HEK293 (cell line): ENCODE measurements around the gene COL5A1.

Experiments
- CTCF ChIA-PET: fragments of 350-600 bp; formaldehyde crosslinking; extraction: SDS; loops from one replicate; lab custom pipeline; 2021; ENCODE audit warnings: antibody characterized with exemption; lab: Yijun Ruan, JAX
- POLR2A ChIA-PET: fragments of 300-600 bp; formaldehyde crosslinking; extraction: SDS; loops from one replicate; lab custom pipeline; 2020; ENCODE audit warnings: antibody characterized with exemption, inconsistent platforms; lab: Yijun Ruan, JAX
- H3K27ac ChIP-seq: fragments of 200-500 bp; sonication (Bioruptor generic); 2 replicates; pipeline ENCODE4 v1.5.1; 2014; ENCODE audit warnings: low read depth, low read length, control low read depth, inconsistent platforms; ENCODE audit errors: extremely low read depth
- H3K36me3 ChIP-seq, 2 experiments: fragments of 200-500 bp in 1 of 2; sonication (Bioruptor generic) in 1 of 2; 1 replicate in 1 of 2; 2 replicates in 1 of 2; pipeline ENCODE4 v1.5.1; 2014 to 2017; ENCODE audit warnings: inconsistent platforms in 2 of 2, low read length in 2 of 2; ENCODE audit not compliant: control insufficient read depth in 2 of 2, insufficient read depth in 1 of 2
- H3K4me1 ChIP-seq: fragments of 200-500 bp; sonication (Bioruptor generic); 2 replicates; pipeline ENCODE4 v1.5.1; 2014; ENCODE audit warnings: mild to moderate bottlenecking, low read length, inconsistent platforms; ENCODE audit not compliant: control insufficient read depth, insufficient read depth
- H3K4me3 ChIP-seq: 2 replicates; pipeline ENCODE4 v1.5.1; 2011; ENCODE audit warnings: low read depth, mild to moderate bottlenecking, control low read depth, low read length, moderate library complexity
- H3K9me3 ChIP-seq: fragments of 200-500 bp; sonication (Bioruptor generic); 2 replicates; pipeline ENCODE4 v1.5.1; 2014; ENCODE audit warnings: low read depth, low read length, inconsistent platforms; ENCODE audit not compliant: control insufficient read depth, insufficient read depth
- PRDM1 ChIP-seq: fragments of 450-650 bp; formaldehyde crosslinking; IDR thresholded peaks from 2 replicates; pipeline ENCODE4; 2016; ENCODE audit warnings: missing biosample characterization, missing genetic modification characterization
- ZFP3 ChIP-seq: fragments of 450-650 bp; formaldehyde crosslinking; IDR thresholded peaks from 2 replicates; pipeline ENCODE4 v1.5.1; 2016; ENCODE audit warnings: low read depth, missing biosample characterization, missing genetic modification characterization
- ZNF211 ChIP-seq: fragments of 450-650 bp; formaldehyde crosslinking; IDR thresholded peaks from 2 replicates; pipeline ENCODE4 v1.5.1; 2016; ENCODE audit warnings: low read depth, missing biosample characterization, missing genetic modification characterization
- ZNF366 ChIP-seq: fragments of 450-650 bp; formaldehyde crosslinking; conservative IDR thresholded peaks from 2 replicates; pipeline ENCODE4 v1.5.1; 2016; ENCODE audit warnings: missing biosample characterization, missing genetic modification characterization
- ZNF48 ChIP-seq: fragments of 450-650 bp; formaldehyde crosslinking; IDR thresholded peaks from 2 replicates; pipeline ENCODE4 v1.5.1; 2016; ENCODE audit warnings: missing biosample characterization, missing genetic modification characterization
- ZNF747 ChIP-seq: fragments of 450-650 bp; formaldehyde crosslinking; IDR thresholded peaks from 2 replicates; pipeline ENCODE4 v1.5.1; 2016; ENCODE audit warnings: missing biosample characterization, missing genetic modification characterization
- ZNF776 ChIP-seq: fragments of 450-650 bp; formaldehyde crosslinking; IDR thresholded peaks from 2 replicates; pipeline ENCODE4 v1.5.0; 2017; ENCODE audit warnings: missing biosample characterization, missing genetic modification characterization, borderline replicate concordance
- ZNF785 ChIP-seq: fragments of 450-650 bp; formaldehyde crosslinking; IDR thresholded peaks from 2 replicates; pipeline ENCODE4 v1.5.1; 2016; ENCODE audit warnings: missing biosample characterization, missing genetic modification characterization
- TF ChIP-seq, protein P1 (sequence below): fragments of 450-650 bp; formaldehyde crosslinking; IDR thresholded peaks from 2 replicates; pipeline ENCODE4 v1.5.1; 2016; ENCODE audit warnings: missing biosample characterization, missing genetic modification characterization
- TF ChIP-seq, protein P2 (sequence below): fragments of 450-650 bp; formaldehyde crosslinking; IDR thresholded peaks from 2 replicates; pipeline ENCODE4 v1.5.1; 2016; ENCODE audit warnings: missing biosample characterization, missing genetic modification characterization
- TF ChIP-seq, protein P3 (sequence below): fragments of 450-650 bp; formaldehyde crosslinking; IDR thresholded peaks from 2 replicates; pipeline ENCODE4 v1.5.1; 2016; ENCODE audit warnings: missing biosample characterization, missing genetic modification characterization
- TF ChIP-seq, protein P4 (sequence below): fragments of 450-650 bp; formaldehyde crosslinking; IDR thresholded peaks from 2 replicates; pipeline ENCODE4 v1.5.1; 2016; ENCODE audit warnings: missing biosample characterization, missing genetic modification characterization
- TF ChIP-seq, protein P5 (sequence below): fragments of 450-650 bp; formaldehyde crosslinking; IDR thresholded peaks from 2 replicates; pipeline ENCODE4 v1.5.1; 2016; ENCODE audit warnings: missing biosample characterization, missing genetic modification characterization, low read depth

COL5A1 gene

DNA sequence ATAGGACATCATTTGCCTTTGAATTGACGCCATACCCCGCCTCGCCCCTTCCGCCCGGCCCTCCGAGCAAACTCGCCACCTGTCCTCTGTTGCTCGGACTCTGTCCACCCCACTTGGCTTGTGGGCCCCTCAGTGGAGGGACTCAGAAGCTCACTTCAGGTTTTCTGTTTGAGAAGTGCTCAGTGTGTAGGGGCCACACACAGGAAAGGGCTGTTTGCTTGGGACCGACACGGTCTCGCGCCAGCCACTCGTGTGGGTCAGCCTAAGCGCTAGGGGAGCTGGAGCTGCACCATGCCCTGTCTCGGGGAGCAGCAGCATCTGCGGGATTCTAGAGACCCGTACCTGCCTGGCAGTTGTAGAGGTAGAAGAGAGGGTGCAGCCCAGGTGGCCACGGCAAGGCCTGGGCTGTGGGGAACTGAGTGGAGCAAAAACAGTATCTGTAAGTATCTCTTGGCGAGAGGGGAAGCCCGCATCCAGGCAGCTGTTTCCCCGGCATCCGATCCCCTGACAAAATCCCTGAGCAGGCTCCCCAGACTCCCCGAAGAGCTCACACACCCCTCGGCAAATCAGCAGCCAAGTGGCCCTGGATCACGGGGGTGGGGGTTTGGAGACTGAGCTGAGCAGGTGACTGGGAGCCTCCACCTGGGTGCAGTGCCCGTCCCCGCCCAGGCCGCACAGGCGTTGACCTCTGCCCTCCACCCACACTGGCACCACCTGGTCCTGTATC lies 52.2 kb downstream of the COL5A1 start (continued):
- TF ChIP-seq, protein P1, sequence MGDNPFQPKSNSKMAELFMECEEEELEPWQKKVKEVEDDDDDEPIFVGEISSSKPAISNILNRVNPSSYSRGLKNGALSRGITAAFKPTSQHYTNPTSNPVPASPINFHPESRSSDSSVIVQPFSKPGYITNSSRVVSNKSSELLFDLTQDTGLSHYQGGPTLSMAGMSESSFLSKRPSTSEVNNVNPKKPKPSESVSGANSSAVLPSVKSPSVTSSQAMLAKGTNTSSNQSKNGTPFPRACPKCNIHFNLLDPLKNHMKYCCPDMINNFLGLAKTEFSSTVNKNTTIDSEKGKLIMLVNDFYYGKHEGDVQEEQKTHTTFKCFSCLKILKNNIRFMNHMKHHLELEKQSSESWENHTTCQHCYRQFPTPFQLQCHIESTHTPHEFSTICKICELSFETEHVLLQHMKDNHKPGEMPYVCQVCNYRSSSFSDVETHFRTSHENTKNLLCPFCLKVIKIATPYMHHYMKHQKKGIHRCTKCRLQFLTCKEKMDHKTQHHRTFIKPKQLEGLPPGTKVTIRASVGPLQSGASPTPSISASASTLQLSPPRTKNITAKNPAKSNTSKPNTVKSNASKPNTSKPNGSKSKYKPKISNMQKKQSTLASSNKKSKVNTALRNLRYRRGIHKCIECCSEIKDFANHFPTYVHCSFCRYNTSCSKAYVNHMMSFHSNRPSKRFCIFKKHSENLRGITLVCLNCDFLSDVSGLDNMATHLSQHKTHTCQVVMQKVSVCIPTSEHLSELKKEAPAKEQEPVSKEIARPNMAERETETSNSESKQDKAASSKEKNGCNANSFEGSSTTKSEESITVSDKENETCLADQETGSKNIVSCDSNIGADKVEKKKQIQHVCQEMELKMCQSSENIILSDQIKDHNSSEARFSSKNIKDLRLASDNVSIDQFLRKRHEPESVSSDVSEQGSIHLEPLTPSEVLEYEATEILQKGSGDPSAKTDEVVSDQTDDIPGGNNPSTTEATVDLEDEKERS (tag by site-specific recombination), result no peak
- TF ChIP-seq ZNF366 (tag by site-specific recombination) (no peak), ZNF776 (tag by site-specific recombination) (no peak), ZNF747 (tag by site-specific recombination) (no peak), ZNF785 (tag by site-specific recombination) (no peak)
- TF ChIP-seq, protein P2, sequence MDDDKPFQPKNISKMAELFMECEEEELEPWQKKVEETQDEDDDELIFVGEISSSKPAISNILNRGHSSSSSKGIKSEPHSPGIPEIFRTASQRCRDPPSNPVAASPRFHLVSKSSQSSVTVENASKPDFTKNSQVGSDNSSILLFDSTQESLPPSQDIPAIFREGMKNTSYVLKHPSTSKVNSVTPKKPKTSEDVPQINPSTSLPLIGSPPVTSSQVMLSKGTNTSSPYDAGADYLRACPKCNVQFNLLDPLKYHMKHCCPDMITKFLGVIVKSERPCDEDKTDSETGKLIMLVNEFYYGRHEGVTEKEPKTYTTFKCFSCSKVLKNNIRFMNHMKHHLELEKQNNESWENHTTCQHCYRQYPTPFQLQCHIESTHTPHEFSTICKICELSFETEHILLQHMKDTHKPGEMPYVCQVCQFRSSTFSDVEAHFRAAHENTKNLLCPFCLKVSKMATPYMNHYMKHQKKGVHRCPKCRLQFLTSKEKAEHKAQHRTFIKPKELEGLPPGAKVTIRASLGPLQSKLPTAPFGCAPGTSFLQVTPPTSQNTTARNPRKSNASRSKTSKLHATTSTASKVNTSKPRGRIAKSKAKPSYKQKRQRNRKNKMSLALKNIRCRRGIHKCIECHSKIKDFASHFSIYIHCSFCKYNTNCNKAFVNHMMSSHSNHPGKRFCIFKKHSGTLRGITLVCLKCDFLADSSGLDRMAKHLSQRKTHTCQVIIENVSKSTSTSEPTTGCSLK (tag by site-specific recombination), result no peak

DNA sequence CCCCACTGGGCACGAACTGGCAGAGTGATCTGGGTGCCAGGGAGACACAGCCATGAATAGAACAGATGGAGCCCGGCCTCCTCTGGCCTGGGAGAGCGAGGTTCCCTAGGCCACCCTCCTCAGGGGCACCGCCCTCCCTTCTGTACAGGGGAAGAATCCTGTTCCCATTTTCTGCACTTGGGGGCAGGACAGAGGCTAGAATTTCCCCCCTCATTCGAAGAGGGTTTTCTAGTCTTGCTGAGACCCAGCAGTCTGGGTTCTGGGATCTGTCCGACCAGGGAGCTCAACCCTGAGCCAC lies 52.7 kb downstream of the COL5A1 start:
- H3K36me3 ChIP-seq, result no peaks in the 10 kb centered on the region
- H3K27ac ChIP-seq, result no peak overlapping the region
- TF ChIP-seq, protein P3, sequence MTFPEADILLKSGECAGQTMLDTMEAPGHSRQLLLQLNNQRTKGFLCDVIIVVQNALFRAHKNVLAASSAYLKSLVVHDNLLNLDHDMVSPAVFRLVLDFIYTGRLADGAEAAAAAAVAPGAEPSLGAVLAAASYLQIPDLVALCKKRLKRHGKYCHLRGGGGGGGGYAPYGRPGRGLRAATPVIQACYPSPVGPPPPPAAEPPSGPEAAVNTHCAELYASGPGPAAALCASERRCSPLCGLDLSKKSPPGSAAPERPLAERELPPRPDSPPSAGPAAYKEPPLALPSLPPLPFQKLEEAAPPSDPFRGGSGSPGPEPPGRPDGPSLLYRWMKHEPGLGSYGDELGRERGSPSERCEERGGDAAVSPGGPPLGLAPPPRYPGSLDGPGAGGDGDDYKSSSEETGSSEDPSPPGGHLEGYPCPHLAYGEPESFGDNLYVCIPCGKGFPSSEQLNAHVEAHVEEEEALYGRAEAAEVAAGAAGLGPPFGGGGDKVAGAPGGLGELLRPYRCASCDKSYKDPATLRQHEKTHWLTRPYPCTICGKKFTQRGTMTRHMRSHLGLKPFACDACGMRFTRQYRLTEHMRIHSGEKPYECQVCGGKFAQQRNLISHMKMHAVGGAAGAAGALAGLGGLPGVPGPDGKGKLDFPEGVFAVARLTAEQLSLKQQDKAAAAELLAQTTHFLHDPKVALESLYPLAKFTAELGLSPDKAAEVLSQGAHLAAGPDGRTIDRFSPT (tag by site-specific recombination), result no peak
- TF ChIP-seq, all 188 proteins: peak for 0
- POLR2A ChIA-PET, result no interaction called here
- CTCF ChIA-PET, result interaction anchor here (1.0 to 7.9 kb wide), 3 partner anchors 11 to 245 kb away, joined by 4 to 64 read pairs (median 9); no protein-coding TSS in a partner anchor
- Histone ChIP-seq H3K9me3 (no peaks in the 10 kb centered on the region), H3K4me3 (no peak overlapping the region), H3K4me1 (no peaks in the 10 kb centered on the region)

DNA sequence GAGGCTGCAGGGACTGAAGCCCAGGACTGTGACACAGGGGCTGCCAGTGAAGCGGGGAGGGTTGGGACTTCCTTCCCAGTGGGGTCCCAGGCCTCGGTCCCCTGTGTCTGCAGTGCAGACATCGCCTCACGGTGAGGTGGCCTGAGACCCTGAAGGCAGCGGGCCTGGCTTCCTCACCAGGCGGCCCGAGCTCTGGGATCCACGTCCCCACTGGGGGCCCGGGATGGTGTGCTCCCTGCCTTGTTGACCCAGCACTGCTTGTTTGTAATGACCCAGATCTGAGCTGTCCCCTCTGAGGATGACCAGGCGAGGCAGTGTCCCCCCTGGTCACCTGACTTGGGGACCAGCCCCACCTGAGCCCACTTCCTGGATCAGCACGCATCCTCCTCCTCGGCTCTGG lies 53.1 kb downstream of the COL5A1 start:
- H3K9me3 ChIP-seq, result no peaks in the 10 kb centered on the region
- ChIA-PET CTCF (interaction anchor here (1.0 to 7.9 kb wide), 3 partner anchors 11 to 245 kb away, joined by 4 to 64 read pairs (median 9); no protein-coding TSS in a partner anchor), POLR2A (no interaction called here)
- TF ChIP-seq ZFP3 (tag by site-specific recombination), result no peak
- TF ChIP-seq ZNF48 (tag by site-specific recombination), result no peak
- no peaks in the 10 kb centered on the region for H3K36me3 ChIP-seq
- H3K27ac ChIP-seq, result no peak overlapping the region
- no peak overlapping the region for H3K4me3 ChIP-seq
- H3K4me1 ChIP-seq, result no peaks in the 10 kb centered on the region

DNA sequence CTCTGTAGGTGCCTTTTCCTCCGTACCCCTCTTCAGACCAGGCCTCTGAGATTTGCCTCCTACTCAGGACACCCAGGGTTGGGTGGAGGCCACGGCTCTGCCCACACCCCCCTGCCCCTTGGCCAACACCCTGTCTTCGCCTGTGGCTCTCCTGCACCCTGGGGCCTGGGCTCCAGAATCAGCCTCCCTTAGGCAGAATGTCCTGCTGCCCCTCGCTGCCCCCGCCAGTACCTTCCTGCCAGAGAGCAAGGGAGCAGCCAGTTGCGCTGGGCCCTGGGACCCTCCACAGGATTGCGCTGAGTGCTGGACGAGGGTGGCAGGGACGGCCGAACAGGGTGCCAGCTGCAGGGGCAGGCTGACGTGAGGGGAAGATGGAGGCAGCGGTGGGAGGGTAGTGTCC lies 53.5 kb downstream of the COL5A1 start:
- CTCF ChIA-PET, result interaction anchor here (0.5 to 0.6 kb wide), 2 partner anchors 41 to 653 kb away, joined by 3 to 4 read pairs; no protein-coding TSS in a partner anchor
- Histone ChIP-seq H3K9me3 (no peaks in the 10 kb centered on the region), H3K36me3 (no peaks in the 10 kb centered on the region), H3K27ac (no peak overlapping the region), H3K4me1 (no peaks in the 10 kb centered on the region), H3K4me3 (no peak overlapping the region)
- POLR2A ChIA-PET, result no interaction called here
- TF ChIP-seq, protein P4, sequence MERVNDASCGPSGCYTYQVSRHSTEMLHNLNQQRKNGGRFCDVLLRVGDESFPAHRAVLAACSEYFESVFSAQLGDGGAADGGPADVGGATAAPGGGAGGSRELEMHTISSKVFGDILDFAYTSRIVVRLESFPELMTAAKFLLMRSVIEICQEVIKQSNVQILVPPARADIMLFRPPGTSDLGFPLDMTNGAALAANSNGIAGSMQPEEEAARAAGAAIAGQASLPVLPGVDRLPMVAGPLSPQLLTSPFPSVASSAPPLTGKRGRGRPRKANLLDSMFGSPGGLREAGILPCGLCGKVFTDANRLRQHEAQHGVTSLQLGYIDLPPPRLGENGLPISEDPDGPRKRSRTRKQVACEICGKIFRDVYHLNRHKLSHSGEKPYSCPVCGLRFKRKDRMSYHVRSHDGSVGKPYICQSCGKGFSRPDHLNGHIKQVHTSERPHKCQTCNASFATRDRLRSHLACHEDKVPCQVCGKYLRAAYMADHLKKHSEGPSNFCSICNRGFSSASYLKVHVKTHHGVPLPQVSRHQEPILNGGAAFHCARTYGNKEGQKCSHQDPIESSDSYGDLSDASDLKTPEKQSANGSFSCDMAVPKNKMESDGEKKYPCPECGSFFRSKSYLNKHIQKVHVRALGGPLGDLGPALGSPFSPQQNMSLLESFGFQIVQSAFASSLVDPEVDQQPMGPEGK (tag by site-specific recombination), result no peak
- TF ChIP-seq, protein P5, sequence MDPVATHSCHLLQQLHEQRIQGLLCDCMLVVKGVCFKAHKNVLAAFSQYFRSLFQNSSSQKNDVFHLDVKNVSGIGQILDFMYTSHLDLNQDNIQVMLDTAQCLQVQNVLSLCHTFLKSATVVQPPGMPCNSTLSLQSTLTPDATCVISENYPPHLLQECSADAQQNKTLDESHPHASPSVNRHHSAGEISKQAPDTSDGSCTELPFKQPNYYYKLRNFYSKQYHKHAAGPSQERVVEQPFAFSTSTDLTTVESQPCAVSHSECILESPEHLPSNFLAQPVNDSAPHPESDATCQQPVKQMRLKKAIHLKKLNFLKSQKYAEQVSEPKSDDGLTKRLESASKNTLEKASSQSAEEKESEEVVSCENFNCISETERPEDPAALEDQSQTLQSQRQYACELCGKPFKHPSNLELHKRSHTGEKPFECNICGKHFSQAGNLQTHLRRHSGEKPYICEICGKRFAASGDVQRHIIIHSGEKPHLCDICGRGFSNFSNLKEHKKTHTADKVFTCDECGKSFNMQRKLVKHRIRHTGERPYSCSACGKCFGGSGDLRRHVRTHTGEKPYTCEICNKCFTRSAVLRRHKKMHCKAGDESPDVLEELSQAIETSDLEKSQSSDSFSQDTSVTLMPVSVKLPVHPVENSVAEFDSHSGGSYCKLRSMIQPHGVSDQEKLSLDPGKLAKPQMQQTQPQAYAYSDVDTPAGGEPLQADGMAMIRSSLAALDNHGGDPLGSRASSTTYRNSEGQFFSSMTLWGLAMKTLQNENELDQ (tag by site-specific recombination), result no peak
- no peak for TF ChIP-seq PRDM1 (tag by site-specific recombination)
- no peak for TF ChIP-seq ZNF211
